GM04503 (cell line): ENCODE measurements around the gene EEA1.

Source experiments
- DNase-seq: peaks from one replicate; pipeline ENCODE4 v3.0.0-alpha.2; 2012; ENCODE audit warnings: low read depth

The EEA1 gene

GRCh38 chr12:92747151-92747550 lies 181.9 kb downstream of the EEA1 start:
- DNase-seq: no peak

GRCh38 chr12:92745856-92746550 lies 183.1 kb downstream of the EEA1 start:
- DNase-seq: peak; percentile 80

- no peak for DNase-seq
Measured at GRCh38 chr12:92743026-92743425, 186.1 kb downstream of the EEA1 start.

- DNase-seq: no peak
Measured at GRCh38 chr12:92740411-92740810, 188.7 kb downstream of the EEA1 start.

- no peak for DNase-seq
Measured at GRCh38 chr12:92739113-92739512, 190.0 kb downstream of the EEA1 start.

- DNase-seq: no peak
Measured at GRCh38 chr12:92737855-92738850, 190.9 kb downstream of the EEA1 start.

GRCh38 chr12:92736605-92737004 lies 192.5 kb downstream of the EEA1 start:
- no peak for DNase-seq

- peak; percentile 93 for DNase-seq
Measured at GRCh38 chr12:92735131-92735721, 193.9 kb downstream of the EEA1 start.

- DNase-seq: no peak
Measured at GRCh38 chr12:92733661-92734060, 195.4 kb downstream of the EEA1 start.

GRCh38 chr12:92733181-92733580 lies 195.9 kb downstream of the EEA1 start:
- no peak for DNase-seq

GRCh38 chr12:92732716-92733115 lies 196.4 kb downstream of the EEA1 start:
- DNase-seq: no peak

- no peak for DNase-seq
Measured at GRCh38 chr12:92732216-92732615, 196.9 kb downstream of the EEA1 start.

GRCh38 chr12:92730758-92731157 lies 198.3 kb downstream of the EEA1 start:
- no peak for DNase-seq

- no peak for DNase-seq
Measured at GRCh38 chr12:92729773-92730305, 199.3 kb downstream of the EEA1 start.

GRCh38 chr12:92726850-92727249 lies 202.2 kb downstream of the EEA1 start:
- no peak for DNase-seq

- no peak for DNase-seq
Measured at GRCh38 chr12:92722897-92723296, 206.2 kb downstream of the EEA1 start.

- DNase-seq: no peak
Measured at GRCh38 chr12:92721656-92722055, 207.4 kb downstream of the EEA1 start.

- DNase-seq: no peak
Measured at GRCh38 chr12:92721130-92721529, 208.0 kb downstream of the EEA1 start.
